GM18867 (cell line): Measurements from ENCODE around the gene ILF2.
A peak's percentile ranks its signal among the peaks of the same experiment; 100 is the strongest.
"Not testable (repeated sequence)": the region's sequence is repeated elsewhere in the genome, so short reads cannot be mapped to it uniquely, and the experiment has no call there.

Experiments used
- ATAC-seq: cut with Tn5 transposase; IDR thresholded peaks from one replicate; pipeline ENCODE4 v1.9.1; 2021; ENCODE audit warnings: mild to moderate bottlenecking, moderate library complexity; ENCODE audit not compliant: unreplicated experiment

ILF2 gene

DNA sequence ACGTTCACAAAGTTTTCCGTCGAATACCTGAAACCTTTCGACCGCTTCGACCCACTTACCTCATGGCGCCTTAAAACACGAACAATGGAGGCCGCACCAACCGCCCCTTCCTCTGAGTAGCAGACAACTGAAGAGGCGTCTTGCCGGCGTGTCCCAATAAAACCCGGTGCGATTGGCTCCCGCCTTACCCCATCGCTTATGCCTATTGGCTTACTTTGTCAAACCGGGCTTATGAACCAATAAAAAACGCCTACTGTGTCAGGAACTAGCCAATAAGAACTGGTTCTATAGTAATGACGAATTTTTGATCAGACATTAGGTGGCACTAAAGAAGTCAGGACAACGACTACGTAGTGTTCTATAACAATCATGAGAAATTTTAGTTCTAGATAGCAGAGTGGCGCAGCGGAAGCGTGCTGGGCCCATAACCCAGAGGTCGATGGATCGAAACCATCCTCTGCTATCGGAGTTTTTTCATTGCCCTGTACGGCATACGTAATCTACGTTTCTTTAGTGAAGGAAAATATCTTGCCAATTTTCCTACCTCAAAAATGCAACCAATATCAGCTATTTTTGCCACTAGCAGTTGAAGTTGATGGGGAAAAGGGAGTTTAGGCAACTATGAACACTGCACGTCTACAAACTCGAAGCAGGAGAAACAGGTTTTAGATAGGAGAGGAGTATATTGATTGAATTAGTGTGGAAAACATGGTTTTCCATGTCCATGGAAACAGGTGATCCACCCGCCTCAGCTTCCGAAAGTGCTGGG lies at the start of gene ILF2:
Gene ILF2 (minus strand): TSS at position 135 of the 769 bp plus-strand sequence. CDS start 71 bp downstream, at position 64.
- peak; percentile 93 for ATAC-seq

DNA sequence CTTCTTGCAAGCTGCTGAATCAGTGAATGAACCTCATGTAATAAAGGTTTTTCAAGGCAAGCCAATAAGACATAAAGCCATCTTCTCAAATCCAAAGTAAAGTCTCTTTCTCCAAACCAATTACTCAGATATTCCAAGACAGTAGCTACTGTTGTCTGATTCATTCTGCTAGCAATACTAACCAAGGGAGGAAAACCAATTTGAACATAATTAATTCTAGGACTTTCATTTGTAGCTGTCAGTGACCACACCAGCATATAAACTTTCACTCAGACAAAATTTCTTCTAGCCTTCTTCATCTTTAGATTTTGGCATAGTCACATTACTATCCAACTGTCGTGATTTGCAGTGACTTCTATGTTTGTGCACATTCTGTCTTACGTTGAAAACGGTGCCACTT lies 46.5 kb upstream of the ILF2 start:
- ATAC-seq = no peak

DNA sequence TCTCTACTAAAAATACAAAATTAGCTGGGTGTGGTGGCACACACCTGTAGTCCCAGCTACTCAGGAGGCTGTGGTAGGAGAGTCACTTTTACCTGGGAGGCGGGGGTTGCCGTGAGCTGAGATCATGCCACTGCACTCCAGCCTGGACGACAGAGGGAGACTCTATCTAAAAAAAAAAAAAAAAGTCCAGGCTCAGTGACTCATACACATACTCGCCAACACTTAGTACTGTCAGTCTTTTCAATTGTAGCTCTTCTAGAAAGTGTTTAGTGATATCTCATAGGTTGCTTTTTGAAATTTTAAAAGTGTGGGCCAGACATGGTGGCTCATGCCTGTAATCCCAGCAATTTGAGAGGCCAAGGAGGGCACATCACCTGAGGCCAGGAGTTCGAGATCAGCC lies 45.4 kb upstream of the ILF2 start:
- ATAC-seq = not testable (repeated sequence)

DNA sequence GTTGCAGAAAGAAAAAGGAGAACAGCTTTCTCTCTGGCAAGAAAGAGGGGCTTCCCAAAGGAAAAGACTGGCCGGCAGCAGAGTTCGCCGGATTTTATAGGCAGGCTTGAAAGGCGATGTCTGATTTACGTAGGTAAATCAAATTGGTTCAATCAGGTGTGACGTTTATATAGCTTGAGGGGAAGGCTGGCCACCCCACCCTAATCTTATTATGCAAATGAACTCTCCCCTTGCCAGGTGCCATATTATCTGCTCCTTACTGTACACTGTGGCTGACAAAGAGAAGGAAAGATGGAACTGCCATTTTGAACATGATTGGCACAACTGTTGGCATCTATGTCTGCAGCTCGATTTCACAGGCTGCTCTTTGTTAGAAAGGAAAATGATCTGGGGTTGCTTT lies 40.2 kb upstream of the ILF2 start:
- no peak for ATAC-seq

DNA sequence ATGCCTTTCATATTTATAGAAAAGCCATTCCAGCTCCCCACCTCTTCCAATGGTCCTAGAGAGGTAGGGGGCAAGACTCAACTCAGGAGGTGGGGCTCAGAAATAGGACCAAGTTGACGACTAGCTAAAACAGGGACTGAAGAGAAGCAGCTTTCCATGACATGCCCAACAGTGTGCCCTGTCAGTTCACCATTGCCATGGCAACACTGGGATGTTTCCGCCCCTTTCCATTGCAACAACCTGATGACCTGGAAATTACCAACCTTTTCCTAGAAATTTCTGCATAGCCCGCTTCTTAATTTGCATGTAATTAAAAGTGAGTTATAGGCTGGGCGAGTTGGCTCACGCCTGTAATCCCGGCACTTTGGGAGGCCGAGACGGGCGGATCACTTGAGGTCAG lies 34.7 kb upstream of the ILF2 start:
- ATAC-seq = no peak

DNA sequence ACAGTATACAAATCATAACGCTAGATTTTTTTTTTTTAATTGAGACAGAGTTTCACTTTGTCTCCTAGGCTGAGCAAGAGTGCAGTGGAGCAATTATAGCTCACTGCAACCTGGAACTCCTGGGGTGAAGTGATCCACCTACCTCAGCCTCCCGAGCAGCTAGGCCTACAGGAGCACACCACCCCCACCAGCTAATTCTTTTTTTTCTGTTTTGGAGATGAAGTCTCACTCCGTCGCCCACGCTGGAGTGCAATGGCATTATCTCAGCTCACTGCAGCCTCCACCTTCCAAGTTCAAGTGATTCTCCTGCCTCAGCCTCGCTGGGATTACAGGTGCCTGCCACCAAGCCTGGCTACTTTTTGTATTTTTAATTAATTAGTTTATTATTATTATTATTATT lies 29.0 kb upstream of the ILF2 start:
- no peak for ATAC-seq

DNA sequence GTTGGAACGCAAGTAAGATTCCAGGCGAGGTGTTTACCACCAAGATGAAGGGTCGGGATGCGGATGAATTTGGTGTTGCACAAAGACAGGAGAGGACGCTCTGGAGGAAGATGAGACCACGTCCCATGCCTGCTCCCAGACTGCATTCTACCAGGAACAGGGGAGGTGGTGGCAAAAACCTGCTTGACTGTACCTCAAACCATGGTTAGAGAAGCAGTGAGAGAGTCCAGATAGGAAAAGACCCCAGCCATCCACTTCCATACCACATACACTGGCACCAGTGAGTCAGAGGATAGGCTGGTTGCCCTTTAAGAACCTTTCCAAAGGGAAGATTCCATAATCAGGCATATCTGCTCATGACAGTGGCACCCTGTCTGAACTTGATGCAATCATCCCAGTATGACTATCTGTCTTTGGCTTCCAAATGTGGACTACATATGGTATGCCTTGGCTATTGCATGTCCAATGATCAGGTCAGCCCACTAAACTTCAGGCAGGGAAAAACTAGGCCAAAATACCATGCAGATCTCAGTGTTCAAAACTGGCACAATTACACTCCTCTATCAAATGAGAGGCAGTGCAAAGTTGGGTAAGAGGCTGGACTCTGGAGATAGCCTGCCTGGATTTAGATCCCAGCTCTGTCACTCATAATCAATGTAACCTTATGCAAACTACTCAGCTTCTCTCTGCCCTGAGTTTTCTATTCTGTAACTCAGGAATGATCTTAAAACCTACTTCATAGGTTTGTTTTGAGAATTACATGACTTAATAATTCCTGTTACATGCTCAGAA lies 28.3 kb upstream of the ILF2 start:
- ATAC-seq = no peak

DNA sequence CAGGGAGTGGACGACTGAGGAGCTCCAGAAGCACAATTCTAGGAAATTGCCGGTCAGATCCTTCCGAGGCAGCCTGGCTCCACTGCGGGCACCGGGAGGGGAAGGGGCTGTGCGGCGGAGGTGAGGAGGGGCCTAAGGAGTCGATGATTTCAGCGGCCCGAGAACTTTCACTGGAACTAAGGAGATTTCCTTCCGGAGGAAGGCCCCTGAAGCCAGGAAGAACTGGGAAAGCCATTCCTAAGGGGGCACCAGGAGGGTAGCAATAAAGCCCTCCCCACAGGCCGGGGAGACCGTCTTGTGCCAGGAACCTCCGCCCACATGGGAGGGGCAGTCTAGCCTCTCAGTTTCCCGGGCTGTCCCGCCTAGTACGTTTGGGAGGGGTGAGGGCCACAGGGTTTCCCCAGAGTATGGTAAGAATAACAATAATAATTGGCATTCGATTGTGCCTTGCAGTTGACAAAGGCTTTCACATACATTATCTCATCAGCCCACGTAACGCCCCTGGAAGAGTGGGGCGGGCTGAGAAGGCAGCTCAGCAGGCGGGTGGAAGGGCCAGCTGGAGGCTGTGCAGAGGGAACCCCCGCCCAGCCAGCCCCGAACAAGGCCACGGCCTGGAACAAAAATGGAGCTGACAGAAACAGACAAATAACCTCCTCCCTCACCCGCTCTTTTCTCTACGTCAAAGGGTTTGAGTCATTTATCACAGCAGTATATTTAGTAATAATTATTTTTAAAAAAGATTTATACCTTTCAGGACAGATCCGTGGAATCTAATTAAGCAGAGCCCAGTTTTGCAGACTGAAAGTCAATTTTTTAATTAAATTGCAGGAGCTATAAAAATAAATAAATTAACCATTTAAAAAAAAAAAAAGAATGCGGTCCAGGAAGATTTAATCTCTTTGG lies 27.5 kb upstream of the ILF2 start:
- ATAC-seq = no peak

DNA sequence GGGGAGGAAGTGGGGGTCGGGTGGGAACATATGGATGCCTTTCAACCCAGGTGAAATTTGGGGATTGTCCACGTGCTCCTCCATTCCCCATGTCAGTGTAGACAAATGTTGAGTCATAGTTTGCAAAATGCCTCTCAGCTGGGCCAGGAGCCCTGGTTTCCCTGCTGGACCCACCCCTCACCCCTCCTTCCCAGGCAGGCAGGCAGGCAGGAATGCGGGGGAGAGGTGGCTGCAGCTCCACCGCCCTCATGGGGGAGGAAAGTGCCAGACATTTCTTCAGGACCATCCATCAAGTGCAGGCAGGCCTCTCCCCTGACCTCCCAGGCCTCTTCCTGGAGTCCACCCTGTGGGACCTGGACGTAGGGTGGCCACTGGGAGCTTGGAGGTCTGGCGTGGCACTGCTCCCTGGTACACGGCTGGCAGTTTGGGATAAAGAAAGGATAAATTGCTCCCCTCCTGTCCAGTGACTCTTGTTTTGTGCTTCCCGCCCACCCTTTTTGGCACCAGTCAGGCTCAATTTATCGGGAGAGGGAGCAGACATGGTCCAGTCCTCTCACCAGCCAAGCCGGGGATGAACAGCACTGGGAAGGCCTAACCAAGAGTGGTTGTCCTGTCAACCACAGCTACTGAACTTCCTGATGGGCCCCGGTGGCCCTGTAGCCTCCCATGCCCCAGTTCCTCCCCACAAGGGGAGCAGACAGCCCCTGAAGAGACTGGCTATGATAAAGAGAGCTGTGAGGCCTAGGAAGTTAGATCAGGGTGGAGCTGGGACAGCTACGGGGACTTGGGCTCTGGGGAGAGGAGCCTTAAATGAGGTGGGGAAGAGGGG lies 26.6 kb upstream of the ILF2 start:
- ATAC-seq = no peak

DNA sequence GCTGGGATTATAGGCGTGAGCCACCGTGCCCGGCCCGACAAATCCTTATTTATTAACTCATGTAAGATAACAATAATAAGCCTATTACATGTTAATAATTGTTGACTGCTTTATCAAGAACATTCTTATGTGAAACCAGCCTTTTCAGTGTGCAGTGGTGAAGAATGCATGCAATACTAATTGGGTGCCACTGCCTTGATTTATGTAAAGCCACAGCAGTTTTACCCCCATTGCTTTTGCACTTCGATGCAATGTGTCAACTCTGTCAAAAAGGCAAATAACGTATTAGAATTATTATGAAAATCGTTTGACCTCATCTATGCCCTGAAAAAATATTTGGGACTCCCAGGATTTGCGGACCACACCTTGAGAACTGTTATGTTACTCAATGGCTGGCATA lies 25.9 kb upstream of the ILF2 start:
- ATAC-seq = no peak

DNA sequence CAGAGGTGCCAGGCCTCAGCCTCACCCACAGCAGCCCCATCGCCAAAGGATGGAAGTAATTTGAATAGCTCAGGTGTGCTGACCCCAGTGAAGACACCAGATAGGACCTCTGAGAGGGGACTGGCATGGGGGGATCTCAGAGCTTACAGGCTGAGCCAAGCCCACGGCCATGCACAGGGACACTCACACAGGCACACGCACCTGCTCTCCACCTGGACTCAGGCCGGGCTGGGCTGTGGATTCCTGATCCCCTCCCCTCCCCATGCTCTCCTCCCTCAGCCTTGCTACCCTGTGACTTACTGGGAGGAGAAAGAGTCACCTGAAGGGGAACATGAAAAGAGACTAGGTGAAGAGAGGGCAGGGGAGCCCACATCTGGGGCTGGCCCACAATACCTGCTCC lies 22.7 kb upstream of the ILF2 start:
- ATAC-seq = no peak

DNA sequence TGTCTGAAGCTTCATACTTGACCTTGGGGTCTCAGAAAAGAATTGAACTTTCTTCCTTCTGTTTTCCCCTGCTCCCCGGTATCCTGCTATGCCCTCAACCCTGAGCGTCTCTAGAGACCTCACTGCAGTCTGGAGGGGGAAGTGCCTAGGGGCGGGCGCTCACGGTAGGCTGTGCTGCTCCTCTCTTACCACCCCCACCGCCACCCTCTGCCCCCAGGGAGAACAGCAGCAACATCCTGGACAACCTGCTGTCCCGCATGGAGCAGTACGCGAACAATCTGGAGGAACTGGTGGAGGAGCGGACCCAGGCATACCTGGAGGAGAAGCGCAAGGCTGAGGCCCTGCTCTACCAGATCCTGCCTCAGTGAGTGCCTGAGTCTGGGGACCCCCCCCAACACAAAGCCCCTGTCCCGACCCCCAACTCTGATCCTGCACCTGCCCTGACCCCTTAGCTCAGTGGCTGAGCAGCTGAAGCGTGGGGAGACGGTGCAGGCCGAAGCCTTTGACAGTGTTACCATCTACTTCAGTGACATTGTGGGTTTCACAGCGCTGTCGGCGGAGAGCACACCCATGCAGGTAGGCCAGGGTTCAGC lies 18.0 kb upstream of the ILF2 start:
- ATAC-seq = no peak

DNA sequence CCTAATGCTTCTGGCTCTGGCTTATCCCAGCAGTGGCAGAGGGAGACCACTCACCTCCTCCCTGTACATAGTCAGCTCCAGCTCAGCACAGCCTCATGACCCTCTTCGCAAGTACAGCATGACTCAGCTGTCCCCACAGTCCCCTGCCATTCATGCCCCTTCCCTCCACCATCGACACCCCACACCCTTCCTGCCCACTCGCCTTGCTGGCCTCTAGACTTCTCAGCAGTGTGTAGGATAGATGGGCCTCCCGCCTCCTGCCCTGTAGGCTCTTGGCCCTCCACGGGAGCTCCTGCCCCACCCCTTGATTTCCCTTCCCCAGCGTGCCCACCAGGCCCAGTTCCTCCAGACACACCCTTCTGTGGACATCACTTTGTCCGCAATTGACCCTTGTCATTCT lies 17.5 kb upstream of the ILF2 start:
- ATAC-seq = no peak

DNA sequence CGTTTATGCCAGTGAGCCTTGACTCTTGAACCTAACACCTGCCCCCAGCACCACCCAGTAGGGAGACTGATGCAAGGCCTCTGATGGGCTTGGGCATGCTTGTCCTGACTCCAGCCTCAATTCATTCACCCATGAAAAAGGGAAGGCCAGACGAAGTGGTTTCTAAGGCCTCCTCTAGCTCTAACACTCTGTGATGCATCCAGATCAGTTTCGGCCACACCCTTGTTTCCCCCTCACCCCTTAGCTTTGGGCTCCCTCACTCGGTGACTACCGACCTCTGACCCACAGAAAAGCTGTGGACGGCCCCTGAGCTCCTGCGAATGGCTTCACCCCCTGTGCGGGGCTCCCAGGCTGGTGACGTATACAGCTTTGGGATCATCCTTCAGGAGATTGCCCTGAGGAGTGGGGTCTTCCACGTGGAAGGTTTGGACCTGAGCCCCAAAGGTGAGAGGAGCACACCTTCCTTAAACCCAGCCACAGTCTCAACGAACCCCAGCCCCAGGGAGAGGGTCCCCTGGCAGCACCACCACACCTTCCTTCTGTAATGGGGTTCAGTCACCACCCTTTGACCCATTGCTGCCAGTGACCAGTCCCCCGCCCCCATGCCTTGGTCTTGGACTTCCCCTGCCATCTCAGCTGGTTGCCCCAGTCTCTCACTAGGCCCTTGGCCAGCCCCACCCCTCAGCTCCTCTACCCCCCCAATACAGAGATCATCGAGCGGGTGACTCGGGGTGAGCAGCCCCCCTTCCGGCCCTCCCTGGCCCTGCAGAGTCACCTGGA lies 16.7 kb upstream of the ILF2 start:
- ATAC-seq = no peak

DNA sequence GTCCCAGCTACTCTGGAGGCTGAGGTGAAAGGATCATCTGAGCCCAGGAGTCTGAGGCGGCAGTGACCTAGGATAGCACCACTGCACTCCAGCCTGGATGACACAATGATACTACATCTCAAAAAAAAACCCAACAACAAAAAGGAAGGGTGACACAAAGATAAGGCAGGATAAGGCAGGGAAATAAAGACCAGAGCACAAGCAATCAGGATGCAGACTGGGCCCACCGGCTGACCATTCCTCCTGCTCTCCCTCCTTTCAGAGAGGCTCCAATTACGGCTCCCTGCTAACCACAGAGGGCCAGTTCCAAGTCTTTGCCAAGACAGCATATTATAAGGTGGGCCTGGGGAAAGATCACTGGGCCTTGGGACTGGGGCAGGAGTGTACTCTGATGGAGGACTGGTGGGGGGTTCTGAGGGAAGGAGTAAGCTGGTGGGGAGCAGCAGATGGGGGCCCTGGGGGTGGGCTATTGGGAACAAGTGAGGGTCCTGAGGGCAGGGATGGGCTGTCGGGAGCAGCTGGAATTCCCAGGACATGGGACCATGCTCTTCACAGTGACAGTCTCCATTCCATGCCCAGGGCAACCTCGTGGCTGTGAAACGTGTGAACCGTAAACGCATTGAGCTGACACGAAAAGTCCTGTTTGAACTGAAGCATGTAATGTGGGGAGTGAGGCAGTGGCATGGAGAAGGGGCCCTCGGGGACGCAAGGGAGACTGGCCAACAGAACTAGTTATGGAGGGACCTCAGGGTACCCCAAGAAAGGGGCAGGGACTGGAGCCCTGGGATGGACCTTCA lies 14.9 kb upstream of the ILF2 start:
- no peak for ATAC-seq

DNA sequence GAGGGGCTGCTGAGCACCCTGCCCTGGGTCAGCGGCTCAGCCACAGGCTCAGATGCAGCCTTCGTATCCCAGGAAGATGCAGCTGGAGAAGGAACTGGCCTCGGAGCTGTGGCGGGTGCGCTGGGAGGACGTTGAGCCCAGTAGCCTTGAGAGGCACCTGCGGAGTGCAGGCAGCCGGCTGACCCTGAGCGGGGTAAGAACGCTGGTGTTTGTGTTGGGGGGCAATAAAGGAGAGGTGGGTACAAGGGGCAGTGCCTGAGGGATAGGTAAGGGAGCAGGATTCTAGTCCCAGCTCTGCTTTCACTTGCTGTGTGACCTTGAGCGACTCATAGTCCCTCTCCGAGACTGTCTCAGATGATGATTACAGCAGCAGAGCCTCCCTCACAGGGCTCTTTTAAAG lies 14.1 kb upstream of the ILF2 start:
- no peak for ATAC-seq

DNA sequence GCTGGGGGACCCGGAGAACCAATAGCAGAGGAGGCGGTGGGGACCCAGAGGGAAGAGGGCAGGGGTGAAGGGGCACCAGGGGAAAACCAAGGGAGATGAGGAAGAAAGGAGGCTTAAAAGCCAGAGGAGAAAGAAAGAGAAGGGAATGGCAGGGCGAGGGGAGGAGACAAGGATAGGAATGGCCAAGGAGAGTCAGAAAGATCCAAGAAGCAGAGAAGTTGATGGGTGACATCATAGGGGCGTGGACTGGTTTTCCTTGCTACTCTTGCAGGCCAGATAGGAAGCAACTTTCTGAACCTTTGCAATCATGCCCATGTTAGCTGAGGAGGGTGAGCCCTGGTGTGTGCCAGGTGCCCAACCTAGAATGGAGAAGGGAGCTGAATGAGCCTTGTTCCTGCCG lies 13.1 kb upstream of the ILF2 start:
- ATAC-seq = no peak

DNA sequence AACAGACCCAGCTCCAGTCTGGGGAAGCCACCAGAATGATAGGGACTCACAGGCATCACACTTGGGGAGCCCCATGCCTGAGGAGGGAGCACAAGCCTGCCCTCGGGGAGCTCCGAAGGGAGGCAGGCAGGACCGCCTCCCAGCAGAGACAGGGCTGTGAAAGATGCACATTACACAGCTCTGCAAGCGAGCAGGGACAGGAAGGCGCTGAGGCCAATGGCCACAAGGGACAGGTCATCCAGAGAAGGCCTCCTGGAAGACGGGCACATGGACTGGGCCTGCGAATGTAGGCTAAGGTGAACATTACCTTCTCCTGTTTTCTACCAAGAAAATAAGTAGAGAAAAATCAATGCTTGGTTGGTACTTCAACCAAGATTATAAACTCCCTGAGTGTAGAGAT lies 11.9 kb upstream of the ILF2 start:
- no peak for ATAC-seq

DNA sequence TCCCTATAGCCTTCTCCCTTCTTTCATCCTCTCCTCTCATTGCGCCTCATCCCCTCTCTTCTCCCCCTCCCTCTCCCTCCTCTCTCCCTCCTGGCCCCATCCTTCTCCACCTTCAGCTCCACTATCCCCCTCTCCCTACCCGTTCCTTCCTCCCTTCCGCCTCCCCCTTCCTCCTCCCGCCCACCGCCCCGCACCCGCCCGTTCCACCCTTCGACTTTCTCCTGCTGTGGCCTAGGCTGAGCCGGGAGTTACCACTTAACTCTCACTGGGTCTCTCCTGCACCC lies 9.3 kb upstream of the ILF2 start:
- ATAC-seq = no peak
